Suppressor macrophage treated with lipopolysaccharide for 1 hour (primary cell): ENCODE results near the gene PPP1R13L.
"Not testable (repeated sequence)": the region's sequence is repeated elsewhere in the genome, so short reads cannot be mapped to it uniquely, and the experiment has no call there.

ENCODE experiments used
- DNase-seq, 3 donors: peaks; one replicate each; pipeline ENCODE4 v3.0.0-alpha.2; 2020 to 2022

Gene PPP1R13L

DNA sequence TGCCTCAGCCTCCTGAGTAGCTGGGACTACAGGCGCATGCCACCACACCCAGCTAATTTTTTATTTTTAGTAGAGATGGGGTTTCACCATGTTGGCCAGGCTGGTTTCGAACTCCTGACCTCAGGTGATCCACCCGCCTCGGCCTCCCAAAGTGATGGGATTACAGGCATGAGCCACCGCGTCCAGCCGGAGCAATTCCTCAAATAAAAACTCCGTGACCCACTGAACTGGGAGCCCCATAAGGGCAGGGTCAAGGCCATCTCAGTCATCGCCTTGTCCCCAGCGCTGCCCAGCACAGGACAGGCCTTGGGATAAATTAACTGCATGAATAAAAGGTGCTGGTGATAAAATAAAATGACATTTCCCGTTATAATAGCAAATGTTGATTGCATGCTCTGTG is 25.0 kb upstream of the PPP1R13L start:
- not testable (repeated sequence) for DNase-seq

DNA sequence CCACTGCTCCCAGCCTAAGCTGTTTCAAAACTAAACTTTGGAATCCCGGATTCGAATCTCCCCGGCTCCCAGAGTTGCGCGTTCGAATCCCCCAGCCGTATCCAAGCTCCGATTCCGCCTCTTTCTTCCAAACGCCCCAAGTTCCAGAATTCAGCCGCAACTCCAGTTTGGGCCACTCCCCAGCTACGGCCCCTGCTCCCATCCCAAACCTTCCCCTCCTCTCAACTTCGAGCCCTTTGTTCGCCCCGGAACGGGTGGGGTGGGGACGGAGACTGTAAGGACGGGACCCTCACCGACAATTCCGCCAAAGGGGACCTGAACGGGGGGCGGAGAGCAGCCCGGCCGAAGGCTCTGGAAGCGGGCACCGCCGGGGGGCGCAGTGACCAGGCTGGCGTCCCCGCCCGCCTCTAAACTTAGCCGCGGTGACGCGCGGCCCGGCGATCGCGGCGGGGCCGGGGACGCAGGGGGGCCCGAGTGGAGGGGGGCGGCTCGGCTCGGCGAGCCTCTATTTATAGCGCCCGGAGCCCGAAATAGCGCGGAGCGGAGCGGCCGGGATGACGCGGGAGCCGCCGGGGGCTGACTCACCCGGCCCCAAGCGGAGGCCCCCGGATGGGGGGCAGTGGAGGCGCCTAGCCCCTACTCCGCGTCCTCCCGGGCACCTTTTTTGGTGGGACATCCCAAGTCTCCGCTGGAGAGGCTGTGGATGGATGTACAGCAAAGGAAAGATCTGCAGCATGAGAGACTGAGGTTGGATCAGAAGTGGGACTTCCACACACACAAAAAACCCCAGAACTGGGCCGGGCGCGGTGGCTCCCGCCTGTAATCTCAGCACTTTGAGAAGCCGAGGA is 23.7 kb upstream of the PPP1R13L start:
- peak; percentile 60 to 82 (median 69) for DNase-seq

DNA sequence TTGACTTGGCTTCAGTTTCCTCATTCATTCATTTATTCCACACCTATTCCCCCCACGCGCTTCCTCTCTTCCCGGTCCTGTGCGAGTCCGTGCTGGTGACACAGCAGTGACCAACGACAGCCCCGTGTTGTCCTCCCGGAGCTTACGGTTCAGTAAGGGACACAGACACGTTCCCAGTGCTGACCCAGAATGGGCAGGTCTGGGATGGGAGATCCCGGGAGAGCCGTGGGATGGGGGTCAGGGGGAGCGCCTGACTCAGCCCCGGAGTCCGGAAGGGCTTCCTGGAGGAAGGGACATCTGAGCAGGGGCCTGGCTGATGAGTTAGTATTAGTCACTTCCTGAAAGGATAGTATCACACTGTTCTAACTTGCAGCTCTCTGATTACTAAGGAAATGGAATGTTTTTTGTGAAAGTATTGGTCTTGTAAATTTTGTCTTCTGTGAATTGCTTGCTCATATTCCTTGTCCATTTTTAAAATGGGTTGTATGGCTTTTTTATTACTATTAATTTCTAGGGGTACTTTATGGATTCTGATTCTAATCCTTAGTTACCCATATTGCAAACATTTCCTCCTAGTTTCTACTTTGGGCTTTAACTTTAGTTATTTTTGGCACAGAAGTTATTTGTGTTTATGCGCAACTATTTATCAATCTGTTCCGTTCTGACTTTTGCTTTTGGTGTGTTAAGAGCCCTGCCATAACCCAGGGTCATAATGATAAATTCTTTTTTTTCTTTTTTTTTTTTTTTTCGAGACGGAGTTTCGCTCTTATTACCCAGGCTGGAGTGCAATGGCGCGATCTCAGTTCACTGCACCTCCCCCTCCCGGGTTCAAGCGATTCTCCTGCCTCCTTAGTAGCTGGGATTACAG is 19.6 kb upstream of the PPP1R13L start:
- peak; percentile 93 to 95 (median 93) for DNase-seq

DNA sequence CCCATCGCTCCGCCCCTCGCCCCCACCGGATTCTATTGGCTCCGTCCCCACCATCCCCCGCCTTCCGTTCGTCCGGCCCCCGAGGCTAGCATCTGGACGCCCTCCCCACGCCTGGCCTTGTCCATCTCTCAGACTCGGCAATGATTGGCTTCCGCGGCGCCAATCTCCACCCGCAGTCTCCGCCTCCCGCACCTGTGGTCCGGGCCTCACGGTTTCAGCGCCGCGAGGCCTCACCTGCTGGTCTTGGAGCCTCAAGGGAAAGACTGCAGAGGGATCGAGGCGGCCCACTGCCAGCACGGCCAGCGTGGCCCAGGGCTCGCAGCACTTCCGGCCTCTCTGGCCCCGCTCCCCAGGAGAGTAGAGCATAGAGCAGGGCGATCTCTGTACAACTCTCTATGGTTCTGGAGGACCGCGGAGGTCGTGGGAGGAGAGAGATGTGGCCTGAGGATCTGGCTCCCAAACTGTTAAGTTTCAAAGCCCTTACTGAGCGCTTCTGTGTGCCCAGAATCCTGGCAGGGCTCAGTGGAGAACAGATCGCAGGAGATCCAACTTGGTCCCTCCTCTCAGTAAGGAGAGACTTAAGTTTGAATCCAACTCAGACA is 18.8 kb upstream of the PPP1R13L start, which contains the start of gene ERCC1:
Gene ERCC1 (minus strand): TSS at position 329 of the 602 bp plus-strand sequence. CDS start 543 bp downstream, outside the sequence.
- DNase-seq: peak; percentile 86 to 94 (median 90)

DNA sequence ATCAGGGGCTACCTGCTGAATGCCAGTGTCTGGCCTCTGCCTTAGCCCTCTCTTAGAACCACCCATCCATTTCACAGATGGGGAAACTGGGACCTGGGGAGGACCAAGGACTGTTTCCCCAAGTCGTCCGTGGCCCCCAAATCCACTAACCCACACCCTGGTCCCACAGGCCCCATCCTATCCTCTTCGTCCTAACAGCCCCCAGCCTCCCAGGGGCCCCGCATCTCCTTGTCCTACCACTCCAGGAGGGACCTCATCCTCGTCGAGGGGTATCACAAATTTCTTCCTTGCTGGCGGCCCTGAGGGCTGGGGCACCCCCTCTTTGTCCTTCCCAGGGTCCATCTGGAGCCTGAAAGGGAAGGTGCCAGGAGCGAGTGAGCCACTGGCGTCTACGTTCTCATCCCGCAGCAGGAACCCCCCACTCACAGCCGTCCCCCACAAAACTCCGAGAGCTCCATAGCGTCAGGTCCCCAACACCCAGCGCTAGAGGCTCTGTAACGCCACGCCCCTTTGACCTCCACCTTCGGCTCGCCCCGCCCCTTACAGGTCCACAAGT is 18.2 kb upstream of the PPP1R13L start:
- DNase-seq: no peak

DNA sequence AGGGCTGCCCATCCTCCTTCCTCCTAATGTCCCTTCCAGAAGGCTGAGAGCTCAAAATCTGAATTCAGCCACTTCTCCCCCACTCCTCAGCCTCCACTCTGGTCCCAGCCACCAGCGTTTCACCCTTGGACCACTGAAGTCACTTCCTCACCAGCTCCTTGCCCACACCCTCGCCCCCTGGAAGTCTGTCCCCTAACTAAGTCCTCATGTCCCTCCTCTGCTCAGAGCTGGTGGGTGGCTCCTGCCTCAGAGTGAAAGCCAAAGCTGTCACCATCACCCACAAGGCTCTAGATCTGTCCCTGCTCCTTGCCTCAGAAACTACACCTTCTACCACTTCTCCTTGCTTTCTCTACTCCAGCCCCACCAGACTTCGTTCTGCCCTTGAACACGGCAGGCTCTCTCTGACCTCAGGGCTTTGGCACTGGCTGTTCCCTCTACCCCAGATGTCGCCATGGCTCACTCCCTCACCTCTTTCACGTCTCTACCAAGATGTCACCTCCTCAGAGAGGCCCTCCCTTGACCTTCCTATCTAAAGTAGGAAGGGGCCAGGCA is 17.2 kb upstream of the PPP1R13L start:
- peak; percentile 26 to 46 (median 40) for DNase-seq

DNA sequence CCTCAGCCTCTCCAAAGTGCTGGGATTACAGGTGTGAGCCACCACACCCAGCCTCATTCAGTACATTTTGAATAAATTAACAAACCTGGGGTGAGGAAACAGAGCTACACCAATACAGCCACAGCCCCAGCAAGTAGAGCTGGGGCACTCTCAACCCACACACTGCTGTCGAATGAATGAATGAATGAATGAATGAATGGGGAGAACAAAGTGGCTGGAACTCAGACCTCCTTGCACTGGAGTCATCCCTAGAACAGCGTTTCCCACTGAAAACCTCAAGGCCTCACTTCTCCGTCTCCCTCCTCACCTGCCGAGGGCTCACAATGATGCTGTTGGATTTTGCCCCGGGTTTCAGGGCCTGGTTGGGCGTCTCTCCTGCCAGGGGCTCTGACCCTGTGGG is 16.0 kb upstream of the PPP1R13L start:
- DNase-seq: no peak

DNA sequence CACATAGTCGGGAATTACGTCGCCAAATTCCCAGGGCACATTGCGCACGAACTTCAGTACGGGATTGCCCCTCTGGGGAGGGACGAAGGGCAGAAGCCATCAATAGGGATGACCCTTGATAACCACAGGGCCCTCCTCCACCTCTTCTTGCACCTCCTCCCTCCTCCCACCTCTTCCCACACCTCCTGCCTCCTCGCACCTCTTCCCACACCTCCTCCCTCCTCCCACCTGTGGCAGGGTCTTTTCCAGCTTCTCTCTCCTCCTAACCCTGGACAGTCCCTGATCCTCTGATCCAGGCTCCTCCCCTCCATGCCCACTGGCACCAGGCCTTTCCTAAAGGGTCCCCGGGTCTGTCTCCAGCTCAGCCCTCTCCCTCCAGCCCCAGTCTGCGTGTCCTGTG is 15.5 kb upstream of the PPP1R13L start:
- no peak for DNase-seq

DNA sequence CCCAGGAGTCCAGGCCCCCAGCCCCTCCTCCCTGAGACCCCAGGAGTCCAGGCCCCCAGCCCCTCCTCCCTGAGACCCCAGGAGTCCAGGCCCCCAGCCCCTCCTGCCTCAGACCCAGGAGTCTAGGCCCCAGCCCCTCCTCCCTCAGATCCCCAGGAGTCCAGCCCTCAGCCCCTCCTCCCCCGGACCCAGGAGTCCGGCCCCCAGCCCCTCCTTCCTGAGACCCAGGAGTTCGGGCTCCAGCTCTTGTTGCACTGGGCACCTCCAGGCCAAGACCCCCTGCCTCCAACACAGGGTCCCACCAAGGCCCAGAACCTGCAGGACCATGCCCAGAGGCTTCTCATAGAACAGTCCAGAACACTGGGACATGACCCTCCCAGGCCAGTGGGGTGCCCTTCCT is 15.0 kb upstream of the PPP1R13L start:
- no peak for DNase-seq

DNA sequence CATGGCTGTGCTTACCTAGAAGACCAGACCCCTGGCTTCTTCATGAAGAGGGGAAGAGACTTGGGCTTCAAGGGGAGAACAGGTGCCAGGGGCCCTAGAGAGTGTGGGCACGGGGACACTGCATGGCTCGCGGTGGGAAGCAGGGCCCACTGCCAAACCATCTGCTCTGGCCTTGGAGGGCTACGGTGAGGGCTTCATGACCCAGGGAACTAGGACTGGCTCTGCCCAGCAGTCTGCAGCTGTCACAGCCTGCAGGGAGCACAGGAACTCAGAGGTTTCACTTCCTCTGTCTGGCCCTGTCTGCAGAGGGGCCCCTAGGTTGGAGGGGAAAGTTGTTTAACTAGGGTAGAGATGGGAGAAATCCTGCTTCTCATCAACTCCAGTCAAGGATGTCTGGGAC is 14.5 kb upstream of the PPP1R13L start:
- DNase-seq: peak; percentile 80 to 84 (median 81)

DNA sequence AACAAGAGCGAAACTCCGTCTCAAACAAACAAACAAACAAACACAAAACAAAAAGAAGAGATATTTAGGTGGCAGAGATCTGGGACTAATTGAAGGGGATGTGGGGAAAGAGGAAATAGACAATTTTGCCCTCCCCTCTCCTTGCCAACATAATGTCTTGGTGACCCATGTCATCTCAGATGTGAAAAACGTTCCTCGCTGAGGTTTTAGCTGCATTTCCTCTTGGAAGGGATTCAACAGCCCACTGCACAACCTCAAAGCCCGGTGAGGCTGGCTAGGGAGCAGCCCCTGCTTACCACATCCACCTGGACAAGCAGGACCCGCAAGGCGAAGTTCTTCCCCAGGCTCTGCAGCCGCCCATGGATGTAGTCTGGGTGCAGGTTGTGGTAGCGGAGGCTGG is 13.9 kb upstream of the PPP1R13L start:
- peak in 1 of 3 donors; percentile 25 for DNase-seq

DNA sequence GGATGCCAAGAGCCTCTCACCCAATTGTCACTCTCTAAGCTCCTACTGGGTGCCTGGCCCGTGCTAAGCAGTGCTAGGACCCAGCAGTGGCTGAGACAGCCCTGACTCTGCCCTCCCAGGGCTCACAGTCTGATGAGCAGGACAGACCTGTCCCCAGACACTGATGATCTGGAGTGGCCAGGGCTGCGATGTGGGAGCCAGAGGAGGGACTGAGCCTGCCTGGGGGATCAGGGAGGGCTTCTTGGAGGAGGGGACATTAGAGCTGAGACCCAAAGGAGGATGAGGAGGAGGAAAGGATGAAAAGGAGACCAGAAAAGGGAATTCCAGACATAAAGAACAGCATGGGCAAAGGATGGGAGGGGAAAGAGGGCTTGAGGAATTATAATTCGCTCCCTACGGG is 12.3 kb upstream of the PPP1R13L start:
- no peak for DNase-seq

DNA sequence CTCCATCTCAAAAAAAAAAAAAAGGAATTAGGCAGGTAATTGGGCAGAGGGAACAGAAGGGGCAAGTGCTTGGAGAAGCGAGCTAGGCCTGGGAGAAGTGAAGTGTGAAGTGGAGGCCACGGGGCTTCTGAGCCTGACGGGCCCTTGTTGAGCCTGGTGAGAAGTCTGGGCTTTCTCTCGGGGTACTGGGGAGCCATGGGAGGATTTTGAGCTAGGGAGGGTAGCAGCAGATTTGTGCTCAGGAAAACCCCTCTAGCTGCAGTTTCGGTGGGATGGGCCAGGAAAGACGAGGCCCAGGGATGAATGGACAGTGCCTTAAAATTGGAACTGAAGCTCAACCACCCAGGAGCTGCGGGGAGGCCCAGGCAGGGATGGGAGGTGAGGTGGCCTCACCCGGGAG is 9.6 kb upstream of the PPP1R13L start:
- no peak for DNase-seq

DNA sequence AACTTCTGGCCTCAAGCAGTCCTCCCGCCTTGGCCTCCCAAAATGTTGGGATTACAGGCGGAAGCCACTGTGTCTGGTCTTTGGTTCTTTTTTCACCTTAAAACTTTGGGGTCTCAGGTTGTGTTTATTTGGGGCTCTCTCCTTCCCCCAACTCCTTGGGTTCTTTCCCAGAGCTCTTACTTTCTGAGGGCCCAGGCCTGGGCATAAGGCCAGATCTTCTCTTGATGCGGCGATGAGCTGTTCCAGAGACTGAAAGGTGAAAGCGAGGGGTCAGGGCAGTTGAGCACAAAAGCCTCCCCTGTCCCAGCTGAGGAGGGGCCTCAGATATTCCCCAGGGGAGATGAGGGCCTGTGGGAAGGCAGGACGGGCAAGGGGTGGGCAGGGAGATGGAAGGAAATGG is 8.6 kb upstream of the PPP1R13L start:
- DNase-seq: no peak

DNA sequence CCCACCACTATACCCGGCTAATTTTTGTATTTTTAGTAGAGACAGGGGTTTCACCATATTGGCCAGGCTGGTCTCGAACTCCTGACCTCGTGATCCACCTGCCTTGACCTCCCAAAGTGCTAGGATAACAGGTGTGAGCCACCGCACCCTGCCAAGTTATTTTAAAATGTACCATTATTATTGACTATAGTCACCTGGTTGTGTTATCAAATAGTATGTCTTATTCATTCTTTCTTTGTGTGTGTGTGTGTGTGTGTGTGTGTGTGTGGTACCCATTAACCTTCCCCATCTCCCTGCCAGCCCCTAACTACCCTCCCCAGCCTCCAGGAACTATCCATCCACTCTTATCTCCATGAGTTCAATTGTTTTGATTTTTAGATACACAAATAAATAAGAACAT is 5.5 kb upstream of the PPP1R13L start:
- DNase-seq: not testable (repeated sequence)

DNA sequence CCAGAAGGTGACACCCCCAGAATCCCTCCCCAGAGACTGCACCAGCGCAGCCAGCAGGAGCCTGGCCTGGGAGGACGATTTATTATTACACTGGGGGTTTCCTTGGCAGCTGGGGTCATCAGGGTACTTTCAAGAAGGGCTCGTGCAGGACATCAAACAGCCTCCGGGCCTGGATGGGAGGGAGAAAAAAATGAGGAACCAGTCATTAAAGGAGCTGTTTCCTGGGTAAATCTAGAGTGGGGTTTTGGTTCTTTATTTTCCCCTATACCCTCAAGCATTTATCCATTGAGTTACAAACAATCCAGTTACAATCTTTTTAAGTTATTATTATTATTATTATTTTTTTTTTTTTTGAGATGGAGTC is 4.7 kb upstream of the PPP1R13L start:
- DNase-seq: peak; percentile 58 to 62 (median 59)

DNA sequence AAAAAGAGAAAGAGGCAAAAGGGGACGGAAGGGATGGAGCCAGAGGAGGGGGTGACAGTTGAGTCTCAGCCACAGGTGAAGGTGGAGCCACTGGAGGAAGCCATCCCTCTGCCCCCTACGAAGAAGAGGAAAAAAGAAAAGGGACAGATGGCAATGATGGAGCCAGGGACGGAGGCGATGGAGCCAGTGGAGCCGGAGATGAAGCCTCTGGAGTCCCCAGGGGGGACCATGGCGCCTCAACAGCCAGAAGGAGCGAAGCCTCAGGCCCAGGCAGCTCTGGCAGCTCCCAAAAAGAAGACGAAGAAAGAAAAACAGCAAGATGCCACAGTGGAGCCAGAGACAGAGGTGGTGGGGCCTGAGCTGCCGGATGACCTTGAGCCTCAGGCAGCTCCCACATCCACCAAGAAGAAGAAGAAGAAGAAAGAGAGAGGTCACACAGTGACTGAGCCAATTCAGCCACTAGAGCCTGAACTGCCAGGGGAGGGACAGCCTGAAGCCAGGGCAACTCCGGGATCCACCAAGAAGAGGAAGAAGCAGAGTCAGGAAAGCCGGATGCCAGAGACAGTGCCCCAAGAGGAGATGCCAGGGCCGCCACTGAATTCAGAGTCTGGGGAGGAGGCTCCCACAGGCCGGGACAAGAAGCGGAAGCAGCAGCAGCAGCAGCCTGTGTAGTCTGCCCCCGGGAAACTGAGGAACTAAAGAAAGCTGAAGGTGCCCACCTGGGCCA is 4.1 kb upstream of the PPP1R13L start:
- DNase-seq: peak in 2 of 3 donors; percentile 26 to 44

DNA sequence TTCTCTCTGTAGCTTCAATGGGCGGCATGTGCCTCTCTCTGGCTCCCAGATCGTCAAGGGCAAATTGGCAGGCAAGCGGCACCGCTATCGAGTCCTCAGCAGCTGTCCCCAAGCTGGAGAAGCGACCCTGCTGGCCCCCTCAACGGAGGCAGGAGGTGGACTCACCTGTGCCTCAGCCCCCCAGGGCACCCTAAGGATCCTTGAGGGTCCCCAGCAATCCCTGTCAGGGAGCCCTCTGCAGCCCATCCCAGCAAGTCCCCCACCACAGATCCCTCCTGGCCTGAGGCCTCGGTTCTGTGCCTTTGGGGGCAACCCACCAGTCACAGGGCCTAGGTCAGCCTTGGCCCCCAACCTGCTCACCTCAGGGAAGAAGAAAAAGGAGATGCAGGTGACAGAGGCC is 3.3 kb upstream of the PPP1R13L start:
- no peak for DNase-seq

DNA sequence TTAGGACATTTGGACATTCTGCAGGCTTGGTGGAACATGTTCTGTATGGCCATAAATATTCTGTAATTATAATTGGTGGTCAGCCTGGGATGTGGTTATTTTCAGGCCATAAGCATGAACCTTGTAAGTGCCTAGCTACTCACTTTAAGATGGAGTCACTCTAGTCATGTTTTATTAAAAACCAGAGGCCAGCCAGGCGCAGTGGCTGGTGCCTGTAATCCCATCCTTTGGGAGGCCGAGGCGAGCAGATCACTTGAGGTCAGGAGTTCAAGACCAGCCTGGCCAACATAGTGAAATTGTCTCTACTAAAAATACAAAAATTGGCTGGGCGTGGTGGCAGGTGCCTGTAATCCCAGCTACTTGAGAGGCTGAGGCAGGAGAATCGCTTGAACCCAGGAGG is 2.7 kb upstream of the PPP1R13L start:
- DNase-seq: not testable (repeated sequence)

DNA sequence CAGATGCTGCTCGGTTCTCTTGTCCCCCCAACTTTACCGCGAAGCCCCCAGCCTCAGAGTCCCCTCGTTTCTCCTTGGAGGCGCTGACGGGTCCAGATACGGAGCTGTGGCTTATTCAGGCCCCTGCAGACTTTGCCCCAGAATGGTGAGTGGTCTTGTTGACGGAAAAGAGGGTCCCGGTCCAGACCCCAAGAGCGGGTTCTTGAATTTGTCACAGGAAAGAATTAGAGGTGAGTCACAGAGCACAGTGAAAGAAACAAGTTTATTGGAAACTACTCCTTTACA is 2.2 kb upstream of the PPP1R13L start:
- no peak for DNase-seq

DNA sequence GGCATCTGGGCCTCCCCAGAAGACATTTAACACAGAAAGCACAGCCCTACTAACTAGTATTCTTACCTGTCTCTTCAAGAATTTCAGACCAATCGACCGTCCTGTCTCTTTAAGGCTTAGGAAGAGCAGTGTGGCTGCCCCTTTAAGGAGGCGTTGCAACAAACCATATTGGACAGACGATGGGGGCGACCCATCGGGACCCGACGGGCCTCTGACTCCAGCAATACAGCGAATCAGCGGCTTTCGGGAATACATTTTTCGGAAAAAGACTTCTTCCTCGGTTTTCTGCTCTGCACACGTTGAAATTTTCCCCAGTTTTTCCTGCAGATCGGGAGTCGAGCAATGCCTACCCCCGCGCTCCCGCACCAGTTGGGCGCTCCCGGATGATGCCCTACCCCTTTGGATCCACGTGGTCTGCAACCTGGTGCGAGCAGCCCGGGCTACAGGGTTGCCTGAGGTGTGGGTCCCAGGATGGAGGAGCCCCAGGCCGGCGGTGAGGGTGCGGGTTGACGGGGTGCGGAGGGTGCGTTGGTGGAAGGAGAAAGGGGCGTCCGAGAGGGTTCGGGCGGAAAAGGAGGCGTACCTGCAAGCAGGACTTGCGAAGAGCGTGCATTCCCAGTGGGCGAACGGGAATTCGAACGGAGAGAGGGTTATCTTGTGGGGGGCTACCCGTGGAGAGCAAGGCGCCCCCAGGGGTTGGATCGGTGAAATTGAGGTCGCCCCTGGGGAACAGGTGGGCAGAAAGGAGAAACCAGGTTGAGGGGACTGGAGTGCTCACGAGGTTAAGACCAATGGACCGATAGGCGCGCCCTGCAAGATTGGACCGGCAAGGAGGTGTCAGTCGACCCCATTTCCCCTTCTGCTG is 1.6 kb upstream of the PPP1R13L start, which contains the start of gene POLR1G:
Gene POLR1G (plus strand): TSS at position 419 of the 865 bp plus-strand sequence. CDS start 53 bp downstream, at position 472.
- peak; percentile 77 to 82 (median 78) for DNase-seq
